Upper lobe of left lung (tissue), 4 donors: ENCODE measurements around the gene CELF5.

Source experiments
- CTCF ChIP-seq, 6 experiments: fragments of 450-650 bp in 4 of 6; fragments of 200-600 bp in 2 of 6; sonication (generic) in 2 of 6; IDR thresholded peaks; one replicate each; pipeline ENCODE4 v1.5.1; 2016 to 2019; ENCODE audit warnings: antibody characterized with exemption in 6 of 6
- EP300 ChIP-seq, 4 donors: sonication (generic); formaldehyde crosslinking; IDR thresholded peaks; one replicate each; pipeline ENCODE4 v1.5.1; 2017; ENCODE audit warnings: antibody characterized with exemption in 4 of 4, control low read depth in 2 of 4
- POLR2A ChIP-seq, 4 donors: fragments of 450-650 bp; IDR thresholded peaks; one replicate each; pipeline ENCODE4 v1.5.1; 2016 to 2017; ENCODE audit warnings: antibody characterized with exemption in 4 of 4, mild to moderate bottlenecking in 2 of 4
- POLR2AphosphoS5 ChIP-seq, 2 donors: sonication (generic); formaldehyde crosslinking; IDR thresholded peaks; one replicate each; pipeline ENCODE4 v1.5.1; 2017; ENCODE audit warnings: antibody characterized with exemption in 2 of 2

DNA sequence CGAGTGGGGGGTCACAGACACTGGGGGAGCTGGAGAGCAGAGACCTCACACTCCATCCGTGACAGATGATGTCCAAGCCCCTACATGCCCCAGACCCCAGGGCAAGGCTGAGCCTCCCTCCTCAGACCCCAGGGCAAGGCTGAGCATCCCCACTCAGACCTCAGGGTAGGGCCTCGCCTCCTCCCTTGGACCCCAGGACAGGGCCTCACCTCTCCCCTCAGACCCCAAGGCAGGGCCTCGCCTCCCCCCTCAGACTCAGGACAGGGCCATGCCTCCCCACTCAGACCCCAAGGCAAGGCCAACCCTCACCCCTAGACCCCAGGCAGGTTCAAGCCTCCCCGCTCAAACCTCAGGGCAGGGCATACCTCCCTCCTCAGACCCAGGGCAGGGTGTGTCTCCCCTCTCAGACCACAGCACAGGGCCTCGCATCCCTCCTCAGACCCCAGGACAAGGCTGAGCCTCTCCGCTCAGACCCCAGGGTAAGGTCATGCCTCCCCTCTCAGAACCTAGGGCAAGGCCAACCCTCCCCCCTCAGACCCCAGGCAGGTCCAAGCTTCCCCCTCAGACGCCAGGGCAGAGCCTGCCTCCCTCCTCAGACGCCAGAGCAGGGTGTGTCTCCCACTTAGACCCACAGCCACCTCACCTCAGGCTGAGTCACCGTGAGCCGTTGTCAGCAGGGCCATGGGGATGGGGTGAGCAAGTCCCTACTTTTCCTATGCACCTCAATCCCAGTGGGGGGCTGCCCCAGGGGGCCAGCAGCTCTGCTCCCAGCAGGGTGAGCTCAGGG lies 47.6 kb upstream of the CELF5 start:
- no peak for TF ChIP-seq CTCF (IDR thresholded peaks at IDR 0.05)
- peak in 1 of 4 donors; percentile 66 for TF ChIP-seq POLR2A (IDR thresholded peaks at IDR 0.05)
- peak; percentile 59 to 69 for TF ChIP-seq POLR2AphosphoS5 (IDR thresholded peaks at IDR 0.05)
- TF ChIP-seq EP300 (IDR thresholded peaks at IDR 0.05), result peak in 1 of 4 donors; percentile 35
